PC-3 (cell line): Measurements from ENCODE around the gene FOXP1.

Source experiments
- EZH2 ChIP-seq: fragments of 300-600 bp; sonication (generic); IDR thresholded peaks from one replicate; pipeline ENCODE4 v1.6.1; 2017; ENCODE audit warnings: antibody characterized with exemption, mild to moderate bottlenecking, low read length; ENCODE audit not compliant: unreplicated experiment
- EZH2phosphoT487 ChIP-seq: fragments of 300-600 bp; sonication (generic); IDR thresholded peaks from 2 replicates; pipeline ENCODE4 v1.6.1; 2018; ENCODE audit warnings: mild to moderate bottlenecking, antibody characterized with exemption, low read length, borderline replicate concordance
- TF ChIP-seq, protein P1 (sequence below): fragments of 300-600 bp; sonication (generic); conservative IDR thresholded peaks from 2 replicates; pipeline ENCODE4 v1.5.1; 2017; ENCODE audit warnings: antibody characterized with exemption, low read depth, mild to moderate bottlenecking, low read length

DNA sequence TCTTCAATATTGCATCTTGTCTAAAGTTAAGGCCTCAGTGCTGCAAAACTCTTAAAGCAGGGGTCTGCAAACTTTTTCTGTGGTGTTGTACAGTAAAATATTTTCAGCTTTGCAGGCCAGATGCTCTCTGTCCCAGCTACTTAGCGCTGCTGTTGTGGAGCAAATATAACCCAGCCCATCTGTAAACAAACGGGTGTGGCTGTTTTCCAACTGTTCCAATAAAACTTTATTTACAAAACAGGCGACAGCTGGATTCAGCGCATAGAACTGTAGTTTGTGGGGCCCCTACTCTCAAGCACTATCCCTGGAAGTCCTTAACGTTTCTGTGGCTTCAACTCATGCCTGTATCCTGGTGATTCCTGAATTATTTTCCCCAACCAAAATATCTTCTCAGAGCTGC is 365.0 kb downstream of the FOXP1 start:
- TF ChIP-seq, protein P1, sequence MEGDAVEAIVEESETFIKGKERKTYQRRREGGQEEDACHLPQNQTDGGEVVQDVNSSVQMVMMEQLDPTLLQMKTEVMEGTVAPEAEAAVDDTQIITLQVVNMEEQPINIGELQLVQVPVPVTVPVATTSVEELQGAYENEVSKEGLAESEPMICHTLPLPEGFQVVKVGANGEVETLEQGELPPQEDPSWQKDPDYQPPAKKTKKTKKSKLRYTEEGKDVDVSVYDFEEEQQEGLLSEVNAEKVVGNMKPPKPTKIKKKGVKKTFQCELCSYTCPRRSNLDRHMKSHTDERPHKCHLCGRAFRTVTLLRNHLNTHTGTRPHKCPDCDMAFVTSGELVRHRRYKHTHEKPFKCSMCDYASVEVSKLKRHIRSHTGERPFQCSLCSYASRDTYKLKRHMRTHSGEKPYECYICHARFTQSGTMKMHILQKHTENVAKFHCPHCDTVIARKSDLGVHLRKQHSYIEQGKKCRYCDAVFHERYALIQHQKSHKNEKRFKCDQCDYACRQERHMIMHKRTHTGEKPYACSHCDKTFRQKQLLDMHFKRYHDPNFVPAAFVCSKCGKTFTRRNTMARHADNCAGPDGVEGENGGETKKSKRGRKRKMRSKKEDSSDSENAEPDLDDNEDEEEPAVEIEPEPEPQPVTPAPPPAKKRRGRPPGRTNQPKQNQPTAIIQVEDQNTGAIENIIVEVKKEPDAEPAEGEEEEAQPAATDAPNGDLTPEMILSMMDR: no peak
- TF ChIP-seq EZH2 (no peak), EZH2phosphoT487 (no peak)
